ENCODE measurements around the gene AUTS2.

Gene AUTS2

DNA sequence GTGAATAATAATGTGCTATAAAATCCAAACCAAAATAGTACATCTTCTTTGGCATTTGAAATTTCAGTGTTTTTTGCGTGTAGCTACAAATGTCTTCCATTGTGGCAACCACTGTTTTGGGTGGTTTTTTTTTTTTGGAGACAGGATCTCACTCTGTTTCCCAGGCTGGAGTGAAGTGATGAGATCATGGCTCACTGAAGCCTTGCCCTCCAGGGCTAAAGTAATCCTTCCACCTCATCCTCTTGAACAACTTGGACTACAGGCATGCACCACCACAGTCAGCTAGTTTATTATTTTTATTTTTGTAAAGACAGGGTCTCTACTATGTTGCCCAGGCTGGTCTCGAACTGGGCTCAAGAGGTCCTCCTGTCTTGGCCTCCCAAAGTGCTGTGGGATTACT lies 455.1 kb downstream of the AUTS2 start:
- TF ChIP-seq, protein P1, sequence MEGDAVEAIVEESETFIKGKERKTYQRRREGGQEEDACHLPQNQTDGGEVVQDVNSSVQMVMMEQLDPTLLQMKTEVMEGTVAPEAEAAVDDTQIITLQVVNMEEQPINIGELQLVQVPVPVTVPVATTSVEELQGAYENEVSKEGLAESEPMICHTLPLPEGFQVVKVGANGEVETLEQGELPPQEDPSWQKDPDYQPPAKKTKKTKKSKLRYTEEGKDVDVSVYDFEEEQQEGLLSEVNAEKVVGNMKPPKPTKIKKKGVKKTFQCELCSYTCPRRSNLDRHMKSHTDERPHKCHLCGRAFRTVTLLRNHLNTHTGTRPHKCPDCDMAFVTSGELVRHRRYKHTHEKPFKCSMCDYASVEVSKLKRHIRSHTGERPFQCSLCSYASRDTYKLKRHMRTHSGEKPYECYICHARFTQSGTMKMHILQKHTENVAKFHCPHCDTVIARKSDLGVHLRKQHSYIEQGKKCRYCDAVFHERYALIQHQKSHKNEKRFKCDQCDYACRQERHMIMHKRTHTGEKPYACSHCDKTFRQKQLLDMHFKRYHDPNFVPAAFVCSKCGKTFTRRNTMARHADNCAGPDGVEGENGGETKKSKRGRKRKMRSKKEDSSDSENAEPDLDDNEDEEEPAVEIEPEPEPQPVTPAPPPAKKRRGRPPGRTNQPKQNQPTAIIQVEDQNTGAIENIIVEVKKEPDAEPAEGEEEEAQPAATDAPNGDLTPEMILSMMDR (IDR thresholded peaks at IDR 0.05; ENCODE audit: control insufficient read depth, extremely low read depth, insufficient read depth), result no peak
- no peak for DNase-seq (ENCODE audit: low read depth)
- H3K4me3 ChIP-seq (ENCODE audit: low read depth, low read length), result no peak overlapping the region

- no peak for DNase-seq (ENCODE audit: low read depth)
- H3K4me3 ChIP-seq (ENCODE audit: low read depth, low read length), result no peak overlapping the region
- TF ChIP-seq, protein P1 (IDR thresholded peaks at IDR 0.05; ENCODE audit: control insufficient read depth, extremely low read depth, insufficient read depth), result no peak
Measured at GRCh38 chr7:70053989-70054388, 455.7 kb downstream of the AUTS2 start.

DNA sequence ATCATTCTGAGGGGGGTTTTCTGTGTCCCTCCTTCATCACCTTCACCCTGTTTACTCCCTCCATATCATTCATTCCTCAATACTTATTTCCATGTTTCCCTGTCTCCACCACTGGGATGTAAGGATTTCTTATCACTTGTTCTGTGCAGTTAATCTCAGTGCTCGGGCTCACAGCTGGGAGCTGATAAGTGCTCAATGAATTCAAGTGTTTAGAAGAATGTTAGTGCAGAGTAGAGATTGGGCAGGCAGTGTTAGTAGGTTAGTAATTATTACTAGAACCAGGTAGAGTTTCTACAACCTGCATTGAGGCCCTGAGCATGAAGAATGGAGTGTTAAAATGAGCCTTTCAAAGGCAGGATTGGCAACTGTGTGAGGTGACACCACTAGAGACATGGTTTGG lies 458.1 kb downstream of the AUTS2 start:
- no peak overlapping the region for H3K4me3 ChIP-seq (ENCODE audit: low read depth, low read length)
- TF ChIP-seq, protein P1 (IDR thresholded peaks at IDR 0.05; ENCODE audit: control insufficient read depth, extremely low read depth, insufficient read depth), result no peak
- no peak for DNase-seq (ENCODE audit: low read depth)

- TF ChIP-seq, protein P1 (IDR thresholded peaks at IDR 0.05; ENCODE audit: control insufficient read depth, extremely low read depth, insufficient read depth), result no peak
- no peak for DNase-seq (ENCODE audit: low read depth)
- no peak overlapping the region for H3K4me3 ChIP-seq (ENCODE audit: low read depth, low read length)
Measured at GRCh38 chr7:70060298-70061068, 462.2 kb downstream of the AUTS2 start.

- TF ChIP-seq, protein P1 (IDR thresholded peaks at IDR 0.05; ENCODE audit: control insufficient read depth, extremely low read depth, insufficient read depth), result no peak
- no peak for DNase-seq (ENCODE audit: low read depth)
- H3K4me3 ChIP-seq (ENCODE audit: low read depth, low read length), result no peak overlapping the region
Measured at GRCh38 chr7:70063371-70063770, 465.1 kb downstream of the AUTS2 start.

DNA sequence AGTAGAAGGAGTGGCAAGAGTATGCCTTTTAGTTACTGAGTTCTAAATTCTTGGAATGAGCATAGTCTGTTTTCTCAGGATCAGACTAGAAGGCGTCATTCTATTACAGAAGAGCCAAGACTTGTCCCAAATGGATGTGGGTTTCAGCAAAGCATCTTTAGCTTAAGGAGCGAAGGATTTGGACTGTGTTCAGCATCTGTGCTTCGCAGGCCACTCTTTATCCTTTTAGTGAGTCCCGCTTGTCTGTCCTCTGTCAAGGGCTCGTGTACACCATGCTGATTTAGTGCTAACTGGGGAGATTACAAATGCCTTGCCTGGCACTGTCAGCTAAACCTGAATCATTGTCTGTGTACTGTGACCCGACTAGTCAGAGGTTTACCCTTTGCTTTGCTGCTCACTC lies 465.7 kb downstream of the AUTS2 start:
- no peak overlapping the region for H3K4me3 ChIP-seq (ENCODE audit: low read depth, low read length)
- DNase-seq (ENCODE audit: low read depth), result no peak
- TF ChIP-seq, protein P1 (IDR thresholded peaks at IDR 0.05; ENCODE audit: control insufficient read depth, extremely low read depth, insufficient read depth), result no peak

DNA sequence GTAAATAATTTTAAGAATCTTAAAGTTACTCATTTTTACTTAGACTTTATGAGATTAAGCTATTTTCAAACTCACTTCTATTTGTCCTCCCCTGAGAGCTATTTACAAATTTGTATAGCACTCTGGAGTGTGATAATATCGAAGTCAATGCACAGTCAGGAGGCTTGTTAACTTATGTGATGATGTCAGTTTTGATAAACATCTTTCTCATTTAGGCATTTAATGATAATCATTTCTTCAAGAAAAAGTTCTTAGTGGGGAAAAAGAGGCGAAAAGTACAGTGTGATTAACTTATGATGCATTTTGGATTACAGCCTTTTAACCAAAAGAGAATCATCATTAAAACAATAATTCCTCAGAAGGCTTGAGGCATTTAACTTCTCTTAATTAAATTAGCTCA lies 468.6 kb downstream of the AUTS2 start:
- no peak overlapping the region for H3K4me3 ChIP-seq (ENCODE audit: low read depth, low read length)
- no peak for DNase-seq (ENCODE audit: low read depth)
- TF ChIP-seq, protein P1 (IDR thresholded peaks at IDR 0.05; ENCODE audit: control insufficient read depth, extremely low read depth, insufficient read depth), result no peak

Data from LNCaP clone FGC (cell line).